GM23248 (cell line): ENCODE data around the gene RAB3IP.

ENCODE experiments used
- EZH2 ChIP-seq: fragments of 200-600 bp; sonication (generic); IDR thresholded peaks from 2 replicates; pipeline ENCODE4 v1.6.1; 2018; ENCODE audit warnings: antibody characterized with exemption, mild to moderate bottlenecking; ENCODE audit not compliant: insufficient read depth, poor library complexity, severe bottlenecking
- EZH2phosphoT487 ChIP-seq: fragments of 200-600 bp; sonication (generic); IDR thresholded peaks from 2 replicates; pipeline ENCODE4 v1.6.1; 2018; ENCODE audit warnings: antibody characterized with exemption, moderate library complexity, mild to moderate bottlenecking, low read depth; ENCODE audit not compliant: insufficient read depth

GRCh38 chr12:69846976-69847375 is 108.3 kb downstream of the RAB3IP start:
- TF ChIP-seq EZH2, result no peak
- no peak for TF ChIP-seq EZH2phosphoT487
